GF-D8 (cell line): ENCODE results near the gene LAMB4.
"Not testable (repeated sequence)": the region's sequence is repeated elsewhere in the genome, so short reads cannot be mapped to it uniquely, and the experiment has no call there.

Experiments
- DNase-seq: peaks from one replicate; lab custom pipeline; 2025; lab: John Stamatoyannopoulos, UW

The LAMB4 gene

GRCh38 chr7:108044345-108044744 lies 85.8 kb downstream of the LAMB4 start:
- no peak for DNase-seq

- DNase-seq: no peak
Observed at GRCh38 chr7:108038986-108039385, 91.2 kb downstream of the LAMB4 start.

- DNase-seq: no peak
Observed at GRCh38 chr7:108037741-108038140, 92.4 kb downstream of the LAMB4 start.

GRCh38 chr7:108037140-108037539 lies 93.0 kb downstream of the LAMB4 start:
- DNase-seq: no peak

- no peak for DNase-seq
Observed at GRCh38 chr7:108034586-108034985, 95.6 kb downstream of the LAMB4 start.

- DNase-seq: no peak
Observed at GRCh38 chr7:108033776-108034497, 96.2 kb downstream of the LAMB4 start.

- not testable (repeated sequence) for DNase-seq
Observed at GRCh38 chr7:108033309-108033708, 96.9 kb downstream of the LAMB4 start.

- no peak for DNase-seq
Observed at GRCh38 chr7:108030516-108030915, 99.6 kb downstream of the LAMB4 start.

- no peak for DNase-seq
Observed at GRCh38 chr7:108029034-108029433, 101.1 kb downstream of the LAMB4 start.

GRCh38 chr7:108028111-108028510 lies 102.0 kb downstream of the LAMB4 start:
- DNase-seq: no peak

- no peak for DNase-seq
Observed at GRCh38 chr7:108027239-108027638, 102.9 kb downstream of the LAMB4 start.

GRCh38 chr7:108026647-108027046 lies 103.5 kb downstream of the LAMB4 start:
- DNase-seq: no peak

GRCh38 chr7:108026116-108026515 lies 104.0 kb downstream of the LAMB4 start:
- no peak for DNase-seq

- no peak for DNase-seq
Observed at GRCh38 chr7:108024538-108024937, 105.6 kb downstream of the LAMB4 start.

GRCh38 chr7:108020585-108020984 lies 109.6 kb downstream of the LAMB4 start:
- no peak for DNase-seq

- DNase-seq: no peak
Observed at GRCh38 chr7:108018668-108019067, 111.5 kb downstream of the LAMB4 start.

GRCh38 chr7:108017776-108018151 lies 112.4 kb downstream of the LAMB4 start:
- no peak for DNase-seq

GRCh38 chr7:108016841-108017775 lies 113.1 kb downstream of the LAMB4 start:
- DNase-seq: no peak

GRCh38 chr7:108015740-108016139 lies 114.4 kb downstream of the LAMB4 start:
- DNase-seq: no peak

GRCh38 chr7:108014747-108015682 lies 115.1 kb downstream of the LAMB4 start:
- no peak for DNase-seq

- no peak for DNase-seq
Observed at GRCh38 chr7:108014215-108014614, 115.9 kb downstream of the LAMB4 start.
